Placental pericyte (primary cell): ENCODE results near the gene CASP8AP2. TPM values are rescaled to one million over a fixed set of nuclear protein-coding genes. Genes with fewer than 3 reads are reported as not detected.

ENCODE experiments used
- small RNA-seq: library from RNA; depleted of rRNA; stranded (forward); fragments of <200 nt; gene quantifications from one replicate; pipeline ENCODE3, GENCODE V24; 2012; ENCODE audit warnings: low replicate concordance
- total RNA-seq: library from RNA; depleted of rRNA; stranded (reverse); fragments of >200 nt; gene quantifications from 2 replicates; pipeline ENCODE4 v1.2.3, GENCODE V29; 2012

CASP8AP2 gene
- 6.8 and 15.7 TPM in 2 replicates for total RNA-seq

DNA sequence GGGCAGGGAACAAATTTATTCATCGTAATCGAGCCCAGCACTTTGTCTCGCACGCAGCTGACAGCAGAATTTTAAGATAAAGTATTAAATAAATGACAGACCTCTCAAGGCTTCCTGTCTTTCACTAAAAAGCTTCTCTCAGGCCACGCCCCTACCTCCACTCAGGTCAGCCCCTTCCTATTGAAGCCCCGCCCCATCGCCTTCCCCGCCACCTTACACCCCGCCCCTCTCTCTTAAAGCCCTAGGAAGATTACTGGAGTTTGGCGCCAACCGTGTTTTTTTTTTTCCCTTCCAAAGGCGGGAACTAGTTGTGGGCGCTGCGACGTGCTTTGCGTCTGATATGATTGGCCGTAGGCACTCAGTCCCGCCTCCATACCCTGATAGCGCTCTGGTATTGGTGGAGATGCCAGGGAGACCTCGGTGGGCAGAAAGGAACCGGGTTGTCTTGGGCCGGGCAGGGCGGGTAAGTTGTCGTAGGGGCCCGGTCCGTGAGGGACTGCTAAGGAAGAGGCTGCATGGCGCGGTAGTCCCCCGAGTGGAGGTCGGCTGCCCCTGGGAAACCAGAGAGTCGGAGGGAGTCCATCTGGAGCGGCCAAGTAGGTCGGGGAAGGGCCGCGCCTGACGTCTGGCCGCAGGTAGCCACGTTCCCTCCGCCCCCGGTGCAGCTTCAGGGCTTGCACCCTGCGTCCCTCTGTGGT, at the start of gene CASP8AP2:
Gene CASP8AP2 (plus strand): TSS at position 409 of the 698 bp plus-strand sequence.

DNA sequence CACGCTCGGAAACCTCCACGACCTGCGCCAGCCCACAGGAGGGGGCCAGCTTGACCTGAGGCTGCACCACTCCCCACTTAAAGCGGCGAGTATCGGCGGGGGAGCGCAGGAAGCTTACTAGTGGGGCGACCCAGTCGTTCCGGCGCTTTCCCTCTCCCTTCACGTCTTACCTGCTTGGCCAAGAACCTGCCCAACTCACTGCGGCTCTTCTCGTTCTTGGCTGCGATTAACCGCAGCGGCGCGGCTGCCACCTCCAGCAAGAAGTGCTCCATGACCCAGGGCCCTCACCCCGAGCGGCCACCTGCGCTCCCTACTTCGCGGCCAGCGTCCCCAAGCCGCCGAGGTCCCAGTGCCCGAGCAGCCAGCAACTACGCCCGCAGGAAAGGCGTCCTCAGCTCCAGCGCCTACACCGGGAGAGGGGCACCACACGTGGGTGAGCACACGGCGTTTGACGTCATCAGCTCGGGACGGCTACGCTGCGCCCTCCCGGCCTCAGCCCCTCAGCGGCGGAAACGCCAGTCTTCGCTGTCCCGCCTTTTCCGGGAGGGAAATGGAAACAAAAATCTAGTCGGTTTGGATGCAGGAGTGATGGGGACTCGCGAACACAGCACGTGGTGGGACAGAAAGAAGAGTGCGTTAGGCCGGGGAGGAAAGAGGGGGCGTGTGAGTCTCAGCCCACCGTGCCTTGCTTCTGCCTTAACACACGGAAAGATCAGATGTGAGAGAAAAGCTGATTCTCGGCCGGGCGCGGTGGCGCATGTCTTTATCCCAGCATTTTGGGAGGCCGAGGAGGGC, 10.1 kb upstream of the CASP8AP2 start, which contains the start of gene MDN1:
Gene MDN1 (minus strand): TSS at position 459 of the 795 bp plus-strand sequence. CDS start 187 bp downstream, at position 272.

GRCh38 chr6:89894169-89894568, 64.5 kb downstream of the CASP8AP2 start, which contains the start of gene GJA10:
Gene GJA10 (plus strand): TSS chr6:89894469. CDS start chr6:89894469, 0 bp downstream.

Small RNAs within 50 kb of the gene (small RNA-seq; reads per million reads assigned to genes)
- not detected for gene DNAJC19P6
- gene RF00019: not detected

Other genes with a start within 250 kb of the CASP8AP2 start
- 18.6 and 25.5 TPM in 2 replicates for gene LYRM2, start 191.1 kb upstream of the CASP8AP2 start, total RNA-seq
- 16.6 and 30.1 TPM in 2 replicates for gene MDN1, start 10.1 kb upstream of the CASP8AP2 start, total RNA-seq
- gene GJA10, start 64.6 kb downstream of the CASP8AP2 start, total RNA-seq: not detected in 2 replicates